CD14-positive monocyte (primary cell): ENCODE results near the gene DNAH3. TPM values are rescaled to one million over a fixed set of nuclear protein-coding genes. Genes with fewer than 3 reads are reported as not detected.

Experiments used
- DNase-seq, 3 donors: peaks; one replicate each; pipeline ENCODE4 v3.0.0-alpha.2; 2011 to 2022
- H2AFZ ChIP-seq: 2 replicates; pipeline ENCODE4 v1.6.0; 2012; ENCODE audit warnings: mild to moderate bottlenecking, low read depth, low read length, inconsistent platforms; ENCODE audit not compliant: insufficient read depth, poor library complexity, severe bottlenecking
- H3K27ac ChIP-seq, 2 donors: 1 replicate in 1 of 2; 2 replicates in 1 of 2; pipeline ENCODE4 v1.5.1; 2012 to 2013; ENCODE audit warnings: low read length in 2 of 2, control low read depth in 1 of 2, inconsistent platforms in 1 of 2, low read depth in 1 of 2, mild to moderate bottlenecking in 1 of 2
- H3K27me3 ChIP-seq, 2 donors: one replicate each; pipeline versions ENCODE4 v1.6.0 to v1.6.1; 2011 to 2013; ENCODE audit warnings: low read length in 2 of 2; ENCODE audit not compliant: control insufficient read depth in 2 of 2, insufficient read depth in 2 of 2
- H3K36me3 ChIP-seq, 2 donors: replicated peaks in 1 of 2; 1 replicate in 1 of 2; 2 replicates in 1 of 2; pipeline versions ENCODE4 v1.5.1 to v1.6.1; 2012 to 2013; ENCODE audit warnings: low read length in 2 of 2, control low read depth in 1 of 2, inconsistent platforms in 1 of 2, mild to moderate bottlenecking in 1 of 2; ENCODE audit not compliant: insufficient read depth in 2 of 2, control insufficient read depth in 1 of 2
- H3K4me1 ChIP-seq, 2 donors: 1 replicate in 1 of 2; 2 replicates in 1 of 2; pipeline versions ENCODE4 v1.5.1 to v1.6.1; 2012 to 2013; ENCODE audit warnings: low read length in 2 of 2, control low read depth in 1 of 2, inconsistent platforms in 1 of 2, mild to moderate bottlenecking in 1 of 2, moderate library complexity in 1 of 2; ENCODE audit not compliant: insufficient read depth in 2 of 2, control insufficient read depth in 1 of 2
- H3K4me2 ChIP-seq: replicated peaks from 2 replicates; pipeline ENCODE3; 2012; ENCODE audit warnings: low read length, moderate library complexity, mild to moderate bottlenecking; ENCODE audit not compliant: poor library complexity, severe bottlenecking; ENCODE audit errors: extremely low read depth
- H3K4me3 ChIP-seq, 3 experiments: fragments of 200-600 bp in 1 of 3; sonication (generic) in 1 of 3; replicated peaks in 1 of 3; 1 replicate in 2 of 3; 2 replicates in 1 of 3; pipeline ENCODE4 v1.5.1; 2011 to 2013; ENCODE audit warnings: low read length in 3 of 3, mild to moderate bottlenecking in 3 of 3, control low read depth in 2 of 3, low read depth in 2 of 3, inconsistent platforms in 1 of 3, moderate library complexity in 1 of 3
- H3K79me2 ChIP-seq: 2 replicates; pipeline ENCODE4 v1.6.0; 2012; ENCODE audit warnings: mild to moderate bottlenecking, control low read depth, inconsistent platforms, low read length, moderate library complexity; ENCODE audit not compliant: insufficient read depth
- H3K9ac ChIP-seq: 2 replicates; pipeline ENCODE4 v1.6.0; 2017; ENCODE audit warnings: low read length, mild to moderate bottlenecking; ENCODE audit not compliant: insufficient read depth, poor library complexity, severe bottlenecking
- H3K9me3 ChIP-seq, 2 donors: replicated peaks in 1 of 2; 1 replicate in 1 of 2; 2 replicates in 1 of 2; pipeline versions ENCODE4 v1.5.1 to v1.6.1; 2012 to 2013; ENCODE audit warnings: low read length in 2 of 2, control low read depth in 1 of 2; ENCODE audit not compliant: control insufficient read depth in 1 of 2, insufficient read depth in 1 of 2
- H4K20me1 ChIP-seq: 2 replicates; pipeline ENCODE4 v1.6.0; 2012; ENCODE audit warnings: mild to moderate bottlenecking, low read length, control low read depth, moderate library complexity; ENCODE audit not compliant: insufficient read depth
- H3K27ac Mint-ChIP-seq, 7 donors: one replicate each; pipeline ENCODE4 v1.8.0; 2020; ENCODE audit warnings: mild to moderate bottlenecking in 7 of 7, mixed read lengths in 7 of 7, moderate library complexity in 6 of 7, inconsistent platforms in 2 of 7
- H3K27me3 Mint-ChIP-seq, 3 donors: one replicate each; pipeline ENCODE4 v1.8.0; 2021 to 2022; ENCODE audit warnings: low read depth in 3 of 3, mild to moderate bottlenecking in 3 of 3, mixed read lengths in 3 of 3, moderate library complexity in 3 of 3, inconsistent platforms in 1 of 3
- H3K36me3 Mint-ChIP-seq, 2 donors: one replicate each; pipeline ENCODE4 v1.8.0; 2020; ENCODE audit warnings: mixed read lengths in 2 of 2, inconsistent platforms in 1 of 2, mild to moderate bottlenecking in 1 of 2
- H3K4me1 Mint-ChIP-seq: one replicate; pipeline ENCODE4 v1.8.0; 2020; ENCODE audit warnings: mild to moderate bottlenecking, mixed read lengths
- H3K4me3 Mint-ChIP-seq, 2 donors: one replicate each; pipeline ENCODE4 v1.8.0; 2020; ENCODE audit warnings: mild to moderate bottlenecking in 2 of 2, mixed read lengths in 2 of 2, moderate library complexity in 1 of 2
- H3K9me3 Mint-ChIP-seq, 7 donors: one replicate each; pipeline ENCODE4 v1.8.0; 2020 to 2022; ENCODE audit warnings: mixed read lengths in 7 of 7, mild to moderate bottlenecking in 6 of 7, moderate library complexity in 6 of 7, inconsistent platforms in 2 of 7
- WGBS: methylation state at CpG from one replicate; pipeline ENCODE4 v1.1.5; 2013; ENCODE audit warnings: missing lambda C conversion rate; ENCODE audit not compliant: insufficient coverage; 5-methylcytosine and 5-hydroxymethylcytosine counted together
- intact Hi-C, 2 donors: fragments of 100-400 bp; cut with micrococcal nuclease; formaldehyde crosslinking; loops; one replicate each; pipeline versions ENCODE4 v1.15.0 to v1.15.1; 2023
- polyA plus RNA-seq, 3 donors: library from polyadenylated mRNA; depleted of rRNA in 1 of 3; unstranded in 2 of 3; stranded (reverse) in 1 of 3; fragments of 300-500 nt in 2 of 3; fragments of >200 nt in 1 of 3; fragmentation: Illumina TruSeq in 2 of 3; gene quantifications; 1 replicate in 2 of 3; 2 replicates in 1 of 3; pipeline ENCODE4 v1.2.3, GENCODE V29; 2012 to 2021
- TF ChIP-seq, protein P1 (sequence below): fragments of 200-600 bp; IDR thresholded peaks from one replicate; pipeline ENCODE4 v1.8.0; 2022; ENCODE audit warnings: antibody characterized with exemption, mild to moderate bottlenecking

Gene DNAH3
- polyA plus RNA-seq, 3 donors, result not detected

DNA sequence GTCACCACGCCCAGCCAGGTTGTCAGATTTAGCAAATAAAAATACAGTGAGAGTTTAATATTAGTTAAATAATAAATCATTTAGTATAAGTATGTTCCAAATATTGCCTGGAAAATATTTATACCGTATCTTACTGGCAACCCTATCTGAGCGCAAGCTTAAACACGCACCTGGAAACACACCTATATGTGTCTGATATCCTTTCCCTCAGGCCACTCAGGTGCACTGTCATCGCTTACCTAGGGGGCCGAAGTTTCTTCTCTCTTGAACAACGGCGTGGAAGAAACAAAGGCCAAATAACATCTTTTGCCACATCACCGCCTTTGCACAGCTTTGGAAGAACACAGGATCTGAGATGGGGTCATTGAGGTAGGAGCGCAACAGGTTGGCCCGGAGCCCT is 196.1 kb downstream of the DNAH3 start:
- Histone ChIP-seq H3K4me2 (no peak overlapping the region), H3K27me3 (no peaks in the 10 kb centered on the region), H3K9ac (no peak overlapping the region), H3K36me3 (no peaks in the 10 kb centered on the region), H3K4me3 (no peak overlapping the region), H4K20me1 (no peaks in the 10 kb centered on the region), H3K79me2 (no peaks in the 10 kb centered on the region), H3K9me3 (no peaks in the 10 kb centered on the region), H3K4me1 (no peaks in the 10 kb centered on the region), H2AFZ (no peak overlapping the region), H3K27ac (no peak overlapping the region)
- H3K27me3 Mint-ChIP-seq, result peaks cover 2 to 8% (median 7%) of the 10 kb centered on the region in 3 donors
- no peaks in the 10 kb centered on the region for H3K36me3 Mint-ChIP-seq
- no peak overlapping the region for H3K27ac Mint-ChIP-seq
- WGBS, result 95% methylated on average over 4 of the region's 11 CpGs
- H3K4me1 Mint-ChIP-seq, result no peaks in the 10 kb centered on the region
- TF ChIP-seq, protein P1, sequence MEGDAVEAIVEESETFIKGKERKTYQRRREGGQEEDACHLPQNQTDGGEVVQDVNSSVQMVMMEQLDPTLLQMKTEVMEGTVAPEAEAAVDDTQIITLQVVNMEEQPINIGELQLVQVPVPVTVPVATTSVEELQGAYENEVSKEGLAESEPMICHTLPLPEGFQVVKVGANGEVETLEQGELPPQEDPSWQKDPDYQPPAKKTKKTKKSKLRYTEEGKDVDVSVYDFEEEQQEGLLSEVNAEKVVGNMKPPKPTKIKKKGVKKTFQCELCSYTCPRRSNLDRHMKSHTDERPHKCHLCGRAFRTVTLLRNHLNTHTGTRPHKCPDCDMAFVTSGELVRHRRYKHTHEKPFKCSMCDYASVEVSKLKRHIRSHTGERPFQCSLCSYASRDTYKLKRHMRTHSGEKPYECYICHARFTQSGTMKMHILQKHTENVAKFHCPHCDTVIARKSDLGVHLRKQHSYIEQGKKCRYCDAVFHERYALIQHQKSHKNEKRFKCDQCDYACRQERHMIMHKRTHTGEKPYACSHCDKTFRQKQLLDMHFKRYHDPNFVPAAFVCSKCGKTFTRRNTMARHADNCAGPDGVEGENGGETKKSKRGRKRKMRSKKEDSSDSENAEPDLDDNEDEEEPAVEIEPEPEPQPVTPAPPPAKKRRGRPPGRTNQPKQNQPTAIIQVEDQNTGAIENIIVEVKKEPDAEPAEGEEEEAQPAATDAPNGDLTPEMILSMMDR, result no peak
- no peaks in the 10 kb centered on the region for H3K9me3 Mint-ChIP-seq
- intact Hi-C loops, result no loop called here
- DNase-seq, result no peak
- no peak overlapping the region for H3K4me3 Mint-ChIP-seq

DNA sequence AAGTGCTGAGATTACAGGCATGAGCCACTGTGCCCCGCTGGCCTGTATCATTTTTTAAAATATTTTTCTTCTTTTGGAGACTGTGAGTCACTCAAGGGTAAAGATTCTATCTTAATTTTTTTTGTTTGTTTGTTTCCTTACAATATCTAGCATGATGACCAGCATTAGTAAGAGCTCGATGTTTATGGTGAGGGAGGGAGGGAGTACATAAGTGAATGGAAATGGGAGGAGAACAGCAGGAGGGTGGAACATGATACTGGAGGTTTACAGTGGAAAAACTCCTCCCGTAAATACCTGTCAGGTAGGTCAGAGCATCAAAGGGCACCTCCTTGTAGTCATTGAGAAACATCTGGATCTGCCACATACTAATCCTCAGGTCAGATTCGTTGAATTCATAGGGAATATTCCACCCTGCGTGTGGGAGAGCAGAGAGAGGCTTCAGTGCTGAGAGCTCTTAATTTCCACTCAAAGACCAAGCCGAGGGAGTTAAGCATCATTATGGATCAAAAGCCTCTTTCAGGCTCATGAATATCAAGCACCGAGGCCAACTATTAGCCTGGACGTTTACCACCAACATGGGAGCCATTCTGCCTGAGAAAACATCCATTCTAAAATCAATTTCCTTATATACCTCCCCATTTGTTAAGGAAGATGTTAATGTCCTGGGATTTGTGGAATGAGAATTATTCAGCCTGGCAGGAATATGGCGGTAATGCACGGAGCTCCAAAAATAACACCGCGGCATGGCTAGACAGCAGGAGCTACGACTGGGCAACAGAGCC is 198.3 kb downstream of the DNAH3 start:
- H3K4me1 Mint-ChIP-seq, result no peaks in the 10 kb centered on the region

More for the DNA sequence above, 198.3 kb downstream of the DNAH3 start:
- Histone ChIP-seq H3K4me1 (no peaks in the 10 kb centered on the region), H2AFZ (no peak overlapping the region), H3K27me3 (no peaks in the 10 kb centered on the region), H3K36me3 (no peaks in the 10 kb centered on the region), H4K20me1 (no peaks in the 10 kb centered on the region), H3K79me2 (no peaks in the 10 kb centered on the region), H3K4me2 (no peak overlapping the region), H3K4me3 (no peak overlapping the region), H3K9ac (no peak overlapping the region), H3K27ac (no peak overlapping the region), H3K9me3 (no peaks in the 10 kb centered on the region)
- WGBS, result 96% methylated on average over 7 of the region's 13 CpGs
- peaks cover 0 to 8% (median 5%) of the 10 kb centered on the region in 3 donors for H3K27me3 Mint-ChIP-seq
- TF ChIP-seq, protein P1, result no peak
- intact Hi-C loops, result no loop called here
- peaks cover 0 to 1% (median 0%) of the 10 kb centered on the region in 7 donors for H3K9me3 Mint-ChIP-seq
- H3K27ac Mint-ChIP-seq, result peak overlapping the region in 2 of 7 donors; percentile 26 to 63
- no peaks in the 10 kb centered on the region for H3K36me3 Mint-ChIP-seq
- H3K4me3 Mint-ChIP-seq, result no peak overlapping the region
- no peak for DNase-seq
